GM18520 (cell line): ENCODE results near the gene GSTM4.

Experiments used
- ATAC-seq: cut with Tn5 transposase; IDR thresholded peaks from one replicate; pipeline ENCODE4 v1.9.1; 2021; ENCODE audit not compliant: unreplicated experiment

GSTM4 gene

DNA sequence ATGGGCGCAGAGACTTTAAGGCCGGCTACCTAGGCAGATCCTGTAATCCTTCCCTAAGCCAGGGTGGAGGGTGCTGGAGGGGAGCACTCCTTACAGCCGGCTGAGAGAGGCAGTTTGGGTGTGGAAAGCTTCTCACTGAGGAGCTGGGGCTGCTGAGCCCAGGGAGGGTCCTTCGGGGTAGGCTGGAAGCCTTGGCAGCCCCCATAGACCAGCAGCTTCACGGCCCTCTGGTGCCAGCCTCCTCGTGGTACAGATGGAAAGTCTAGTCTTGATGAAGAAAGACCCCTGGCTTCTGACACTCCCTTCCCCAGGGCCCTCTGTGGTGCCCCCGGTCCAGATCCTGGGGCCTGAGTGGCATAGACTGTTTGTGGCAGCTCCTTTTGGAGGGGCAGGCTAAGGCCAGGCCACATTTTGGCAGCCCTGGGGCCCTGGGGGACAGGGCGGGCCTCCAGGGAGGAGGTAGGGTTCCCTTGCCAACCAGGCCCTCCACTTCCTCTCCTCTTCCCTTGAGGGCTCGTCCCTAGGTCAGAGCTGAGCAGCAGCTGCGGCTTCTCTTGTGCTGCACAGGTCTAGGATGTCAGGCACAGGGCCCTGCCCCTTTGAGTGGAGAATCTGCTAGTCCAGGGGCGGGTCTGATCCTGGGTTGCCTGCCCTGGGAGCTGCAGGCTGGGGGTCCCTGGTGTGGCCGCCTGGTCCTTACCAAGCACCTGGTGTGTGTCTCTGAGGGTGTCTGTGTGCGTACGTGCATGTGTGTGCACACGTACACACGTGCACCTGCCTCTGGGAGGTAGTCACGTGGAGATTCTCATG is 31.5 kb upstream of the GSTM4 start:
- no peak for ATAC-seq

DNA sequence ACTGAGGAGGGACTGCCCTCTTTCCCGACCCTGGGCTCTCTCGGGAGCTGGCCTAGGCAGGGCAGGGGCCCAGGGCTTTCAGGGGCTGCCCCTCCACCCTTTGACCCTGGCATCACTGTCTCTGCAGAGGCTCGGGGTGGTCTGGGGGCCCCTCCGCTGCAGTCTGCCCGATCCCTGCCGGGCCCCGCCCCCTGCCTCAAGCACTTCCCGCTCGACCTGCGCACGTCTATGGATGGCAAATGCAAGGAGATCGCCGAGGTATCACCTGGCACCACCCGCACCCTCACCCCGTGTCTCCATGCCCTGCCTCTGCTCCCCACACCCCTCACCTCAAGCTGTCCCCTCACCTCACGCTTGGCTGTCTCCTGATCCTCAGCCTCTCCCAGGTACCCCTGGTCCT is 30.7 kb upstream of the GSTM4 start:
- no peak for ATAC-seq

DNA sequence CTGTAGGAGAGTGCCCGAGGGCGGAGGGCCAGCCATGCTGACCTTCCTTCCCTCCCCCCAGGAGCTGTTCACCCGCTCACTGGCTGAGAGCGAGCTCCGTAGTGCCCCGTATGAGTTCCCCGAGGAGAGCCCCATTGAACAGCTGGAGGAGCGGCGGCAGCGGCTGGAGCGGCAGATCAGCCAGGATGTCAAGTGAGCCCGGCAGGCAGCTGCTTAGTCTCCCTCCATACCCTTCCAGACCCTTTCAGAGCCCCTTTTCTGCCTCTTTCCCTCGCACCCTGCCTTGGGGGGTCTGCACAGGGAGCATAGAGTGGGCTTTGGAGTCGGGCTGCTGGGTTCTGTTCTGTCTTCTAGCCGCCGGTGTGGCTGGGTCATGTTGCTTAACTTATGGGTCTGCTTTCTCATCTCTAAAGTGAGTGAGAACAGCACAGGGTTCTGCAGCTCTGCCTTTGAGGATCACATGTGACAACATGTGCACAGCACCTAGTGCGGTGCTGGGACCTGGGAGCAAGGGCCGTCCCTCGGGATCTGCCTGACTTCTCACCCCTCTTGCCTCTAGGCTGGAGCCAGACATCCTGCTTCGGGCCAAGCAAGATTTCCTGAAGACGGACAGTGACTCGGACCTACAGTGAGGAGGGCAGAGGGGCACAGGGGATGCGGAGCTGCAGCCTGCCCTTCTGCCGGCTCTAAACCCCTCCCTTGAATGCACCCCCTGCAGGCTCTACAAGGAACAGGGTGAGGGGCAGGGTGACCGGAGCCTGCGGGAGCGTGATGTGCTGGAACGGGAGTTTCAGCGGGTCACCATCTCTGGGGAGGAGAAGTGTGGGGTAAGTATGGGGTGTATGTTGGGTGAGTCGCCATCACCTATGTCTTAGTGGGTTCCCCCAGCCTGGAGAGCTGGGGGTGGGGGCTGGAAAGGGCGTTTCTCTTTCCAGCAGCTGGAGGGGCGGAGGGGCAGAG is 30.0 kb upstream of the GSTM4 start:
- ATAC-seq = no peak

DNA sequence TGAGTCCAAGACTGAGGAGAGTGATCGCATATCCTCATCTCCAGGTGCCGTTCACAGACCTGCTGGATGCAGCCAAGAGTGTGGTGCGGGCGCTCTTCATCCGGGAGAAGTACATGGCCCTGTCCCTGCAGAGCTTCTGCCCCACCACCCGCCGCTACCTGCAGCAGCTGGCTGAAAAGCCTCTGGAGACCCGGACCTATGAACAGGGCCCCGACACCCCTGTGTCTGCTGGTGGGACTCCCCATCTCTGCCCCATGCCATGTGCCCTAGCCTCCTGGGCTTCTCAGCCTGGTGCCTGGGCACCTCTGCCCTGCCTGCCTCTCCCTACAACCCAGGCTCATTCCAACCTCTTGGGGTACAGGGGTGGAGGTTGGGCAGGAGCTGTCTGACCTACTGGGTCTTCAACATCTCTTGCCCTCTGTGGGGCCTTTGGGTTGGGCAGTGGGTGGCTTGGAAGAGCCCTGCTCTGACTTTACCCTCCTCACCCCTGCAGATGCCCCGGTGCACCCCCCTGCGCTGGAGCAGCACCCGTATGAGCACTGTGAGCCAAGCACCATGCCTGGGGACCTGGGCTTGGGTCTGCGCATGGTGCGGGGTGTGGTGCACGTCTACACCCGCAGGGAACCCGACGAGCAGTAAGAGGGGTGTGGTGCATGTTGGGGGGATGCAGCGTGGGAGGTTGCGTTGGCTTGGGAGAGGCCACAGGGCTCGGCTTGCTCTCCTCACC is 29.1 kb upstream of the GSTM4 start:
- ATAC-seq = no peak

DNA sequence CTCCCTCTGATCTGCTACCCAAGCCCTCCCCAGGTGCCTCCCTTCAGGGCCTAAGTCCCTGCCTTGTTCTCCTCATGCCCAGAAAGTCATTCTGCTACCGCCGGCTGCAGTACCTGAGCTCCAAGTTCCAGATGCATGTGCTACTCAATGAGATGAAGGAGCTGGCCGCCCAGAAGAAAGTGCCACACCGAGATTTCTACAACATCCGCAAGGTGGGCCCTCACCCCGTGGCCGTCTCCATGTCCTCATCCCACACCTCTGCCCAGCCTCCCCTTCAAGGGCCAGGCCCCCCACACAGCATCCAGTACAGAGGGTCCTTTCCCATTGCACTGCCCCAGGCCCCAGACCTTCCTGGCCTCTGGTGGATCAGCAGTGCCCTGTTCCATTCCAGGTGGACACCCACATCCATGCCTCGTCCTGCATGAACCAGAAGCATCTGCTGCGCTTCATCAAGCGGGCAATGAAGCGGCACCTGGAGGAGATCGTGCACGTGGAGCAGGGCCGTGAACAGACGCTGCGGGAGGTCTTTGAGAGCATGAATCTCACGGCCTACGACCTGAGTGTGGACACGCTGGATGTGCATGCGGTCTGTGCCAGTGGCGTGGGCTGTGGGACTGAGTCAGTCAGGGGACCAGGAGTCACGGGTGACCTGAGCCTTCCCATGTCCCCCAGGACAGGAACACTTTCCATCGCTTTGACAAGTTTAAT is 28.1 kb upstream of the GSTM4 start:
- no peak for ATAC-seq

DNA sequence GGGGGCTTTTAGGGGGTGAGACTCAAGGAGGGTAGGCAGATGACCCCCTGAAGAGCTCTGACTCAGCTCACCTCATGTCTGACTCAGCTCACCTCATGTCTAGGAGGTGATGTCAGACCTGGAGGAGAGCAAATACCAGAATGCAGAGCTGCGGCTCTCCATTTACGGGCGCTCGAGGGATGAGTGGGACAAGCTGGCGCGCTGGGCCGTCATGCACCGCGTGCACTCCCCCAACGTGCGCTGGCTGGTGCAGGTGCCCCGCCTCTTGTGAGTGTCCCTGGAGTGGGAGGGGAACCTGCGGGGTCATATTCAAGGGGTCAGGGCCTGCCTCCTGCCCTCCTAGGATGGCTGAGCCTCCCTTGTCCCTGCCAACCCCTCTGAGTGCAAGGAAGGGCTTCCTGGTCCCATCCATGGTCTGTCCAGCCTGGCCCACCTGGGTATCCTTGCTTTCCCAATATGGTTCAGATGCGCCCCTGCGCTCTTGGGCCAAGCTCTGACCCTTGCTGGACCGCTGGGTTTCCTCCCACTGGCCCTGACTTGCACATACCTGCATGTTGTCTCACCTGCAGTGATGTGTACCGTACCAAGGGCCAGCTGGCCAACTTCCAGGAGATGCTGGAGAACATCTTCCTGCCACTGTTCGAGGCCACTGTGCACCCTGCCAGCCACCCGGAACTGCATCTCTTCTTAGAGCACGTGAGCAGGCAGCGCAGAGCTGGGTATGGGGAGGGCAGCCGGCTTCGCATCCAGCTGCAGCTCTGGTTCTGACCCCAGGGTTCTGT is 27.2 kb upstream of the GSTM4 start:
- no peak for ATAC-seq

DNA sequence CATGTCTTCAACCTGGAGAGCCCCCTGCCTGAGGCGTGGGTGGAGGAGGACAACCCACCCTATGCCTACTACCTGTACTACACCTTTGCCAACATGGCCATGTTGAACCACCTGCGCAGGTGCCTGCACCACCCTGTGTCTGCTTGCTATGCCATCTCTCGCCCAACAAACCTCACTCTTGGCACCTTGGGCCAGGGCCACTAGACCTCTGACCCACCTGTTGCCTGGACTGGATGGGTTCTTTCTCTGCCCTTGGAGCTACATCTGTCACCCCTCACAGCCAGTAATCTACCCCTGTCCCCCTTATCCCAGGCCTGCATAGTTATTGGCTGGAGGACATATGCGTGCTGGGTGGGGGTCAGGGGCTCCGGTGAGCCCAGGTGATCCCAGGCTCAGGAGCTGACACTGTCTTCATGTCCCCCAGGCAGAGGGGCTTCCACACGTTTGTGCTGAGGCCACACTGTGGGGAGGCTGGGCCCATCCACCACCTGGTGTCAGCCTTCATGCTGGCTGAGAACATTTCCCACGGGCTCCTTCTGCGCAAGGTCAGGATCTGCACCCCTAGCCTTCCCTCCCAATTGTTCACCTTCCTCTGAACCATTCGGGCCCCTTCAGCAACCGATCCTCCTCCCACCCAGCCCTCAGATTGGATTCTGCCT is 26.4 kb upstream of the GSTM4 start:
- ATAC-seq = no peak

DNA sequence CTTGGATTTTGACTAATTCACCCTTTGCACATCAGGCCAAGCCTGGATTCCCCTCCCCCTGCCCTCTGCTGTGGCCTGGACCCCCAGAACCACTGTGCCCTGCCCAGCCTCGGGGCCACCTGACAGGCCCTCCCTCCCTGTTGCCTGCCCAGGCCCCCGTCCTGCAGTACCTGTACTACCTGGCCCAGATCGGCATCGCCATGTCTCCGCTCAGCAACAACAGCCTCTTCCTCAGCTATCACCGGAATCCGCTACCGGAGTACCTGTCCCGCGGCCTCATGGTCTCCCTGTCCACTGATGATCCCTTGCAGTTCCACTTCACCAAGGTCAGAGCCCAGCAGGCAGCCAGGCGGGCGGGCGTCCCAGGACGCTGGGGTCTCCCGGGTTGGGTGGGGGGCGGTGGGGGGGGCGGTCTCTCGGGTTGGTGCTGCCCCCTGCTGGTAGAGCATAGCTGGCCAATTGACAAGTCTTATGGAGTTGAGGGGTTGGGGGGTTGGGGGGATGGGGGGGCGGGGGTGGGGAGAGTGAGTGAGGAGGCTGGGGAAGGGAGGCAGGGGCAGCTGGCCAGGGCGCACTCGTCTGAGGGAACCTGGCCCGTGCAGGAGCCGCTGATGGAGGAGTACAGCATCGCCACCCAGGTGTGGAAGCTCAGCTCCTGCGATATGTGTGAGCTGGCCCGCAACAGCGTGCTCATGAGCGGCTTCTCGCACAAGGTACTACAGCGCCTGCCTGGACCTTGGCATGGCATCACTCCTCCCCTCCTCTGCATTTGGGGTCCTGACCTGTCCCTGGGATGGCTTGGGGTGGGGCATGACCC is 25.6 kb upstream of the GSTM4 start:
- ATAC-seq = no peak

DNA sequence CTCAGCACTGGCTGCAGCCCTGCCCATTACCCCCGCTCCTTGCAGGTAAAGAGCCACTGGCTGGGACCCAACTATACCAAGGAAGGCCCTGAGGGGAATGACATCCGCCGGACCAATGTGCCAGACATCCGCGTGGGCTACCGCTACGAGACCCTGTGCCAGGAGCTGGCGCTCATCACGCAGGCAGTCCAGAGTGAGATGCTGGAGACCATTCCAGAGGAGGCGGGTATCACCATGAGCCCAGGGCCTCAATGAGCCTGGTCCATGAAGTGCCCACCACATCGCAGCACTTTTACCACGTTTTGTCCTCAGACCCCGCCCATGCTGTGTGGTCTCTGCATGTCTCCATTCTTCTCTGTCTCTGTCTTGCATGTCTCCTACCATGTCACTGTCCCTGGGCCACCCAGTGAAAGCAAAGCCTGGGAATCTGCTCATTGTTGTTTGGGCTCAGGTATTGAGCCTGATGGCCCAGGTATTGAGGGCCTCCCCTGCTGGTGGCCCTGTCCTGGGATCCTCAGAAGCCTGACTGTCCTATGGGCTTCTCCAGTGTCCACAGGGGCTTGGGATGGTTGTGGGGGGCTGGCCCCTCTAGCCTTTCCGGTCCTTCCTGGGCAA is 24.9 kb upstream of the GSTM4 start:
- no peak for ATAC-seq

DNA sequence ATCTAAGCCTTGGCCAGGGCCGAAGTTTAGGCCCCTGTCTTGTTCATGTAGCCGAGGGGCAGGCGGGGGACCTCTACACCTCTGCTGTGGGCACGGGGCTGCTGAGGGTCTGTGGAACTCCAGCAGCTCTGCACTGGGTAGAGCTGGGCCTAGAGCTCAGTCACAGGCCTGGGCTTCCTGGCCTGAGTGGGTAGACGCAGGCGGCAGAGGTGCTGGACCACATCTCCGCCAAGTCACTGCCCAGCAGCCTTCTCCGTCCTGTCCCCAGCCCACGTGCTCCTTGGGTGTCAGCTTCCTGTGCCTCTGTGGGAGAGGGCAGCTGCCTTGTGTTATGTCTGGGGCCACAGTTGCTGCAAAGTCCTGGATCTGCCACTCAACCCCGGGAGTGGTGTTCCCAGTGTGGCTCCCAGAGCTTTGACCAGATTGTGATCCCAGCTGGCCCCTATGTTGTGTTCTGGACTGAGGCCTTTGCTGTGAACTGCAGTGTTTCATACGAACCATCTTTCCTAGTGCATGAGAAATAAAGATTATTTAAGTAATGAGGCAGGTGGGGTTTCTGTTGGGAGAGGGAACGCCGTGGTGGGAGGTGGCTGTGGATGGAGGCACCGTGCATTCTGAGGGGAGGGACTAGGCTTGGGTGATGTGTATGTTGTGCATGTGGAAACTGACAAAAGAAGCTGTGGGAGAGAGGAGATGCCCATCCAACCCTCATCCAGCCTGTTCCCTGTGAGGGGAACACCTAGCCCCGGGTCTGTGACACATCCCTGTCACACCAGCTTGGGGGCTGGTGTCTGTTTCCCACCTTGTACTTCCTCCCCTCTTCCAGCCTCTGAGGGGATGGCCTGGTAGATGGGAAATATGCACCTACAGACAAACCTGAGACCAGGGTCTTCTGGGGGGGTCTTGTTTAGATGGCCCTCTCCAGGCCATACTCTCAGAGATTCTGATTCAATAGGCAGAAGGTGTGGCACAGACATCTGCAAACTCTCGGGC is 24.1 kb upstream of the GSTM4 start:
- no peak for ATAC-seq

DNA sequence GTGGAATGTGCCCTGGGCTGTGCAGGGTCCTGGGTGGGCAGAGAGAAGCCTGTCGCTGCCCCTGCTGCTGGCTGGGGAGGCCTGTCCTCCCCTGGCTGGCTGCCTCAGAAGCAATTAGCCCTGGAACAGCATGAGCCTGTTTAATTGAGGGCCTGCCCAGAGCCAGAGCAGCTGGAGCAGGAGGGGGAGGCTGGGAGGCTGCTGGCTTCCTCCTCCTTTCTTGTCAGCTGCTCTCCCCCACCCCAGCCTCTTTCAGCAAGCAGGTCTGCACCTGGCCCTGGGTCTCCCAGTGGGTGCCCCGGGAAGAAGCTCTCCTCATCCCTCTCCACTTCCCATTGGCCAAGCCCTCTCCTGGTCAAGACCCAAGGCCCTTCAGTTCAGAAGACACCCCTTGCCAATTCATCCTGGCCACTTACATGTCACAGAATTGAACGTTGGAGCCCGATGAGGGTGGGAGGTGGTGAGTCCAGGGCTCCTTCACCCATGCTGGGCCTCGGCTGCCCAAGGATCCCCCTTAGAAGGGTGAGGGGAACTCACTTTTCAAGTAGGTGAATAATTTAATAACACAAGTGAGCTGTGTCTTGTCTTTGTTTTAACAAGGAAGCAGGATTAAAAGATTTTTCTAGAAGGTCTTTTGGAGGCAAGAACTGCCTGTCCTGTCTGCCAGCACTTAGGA is 23.1 kb upstream of the GSTM4 start:
- no peak for ATAC-seq

DNA sequence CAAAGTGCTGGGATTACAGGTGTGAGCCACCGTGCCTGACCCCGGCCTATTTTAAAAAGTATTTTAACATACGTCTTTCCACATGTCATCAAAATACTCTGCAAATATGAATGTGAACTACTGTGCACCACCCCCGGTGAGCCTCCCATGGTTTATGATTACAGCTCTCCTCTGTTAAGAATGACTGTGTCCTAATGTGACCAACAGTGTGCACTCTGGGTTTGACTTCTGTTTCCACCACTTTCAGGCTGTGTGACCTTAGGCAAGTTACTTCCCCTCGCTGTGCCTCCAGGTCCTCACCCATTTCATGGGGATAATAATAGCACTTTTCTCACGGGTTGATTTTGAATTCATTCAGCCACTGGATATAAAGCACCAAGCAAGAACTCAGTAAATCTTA is 21.6 kb upstream of the GSTM4 start:
- ATAC-seq = no peak

DNA sequence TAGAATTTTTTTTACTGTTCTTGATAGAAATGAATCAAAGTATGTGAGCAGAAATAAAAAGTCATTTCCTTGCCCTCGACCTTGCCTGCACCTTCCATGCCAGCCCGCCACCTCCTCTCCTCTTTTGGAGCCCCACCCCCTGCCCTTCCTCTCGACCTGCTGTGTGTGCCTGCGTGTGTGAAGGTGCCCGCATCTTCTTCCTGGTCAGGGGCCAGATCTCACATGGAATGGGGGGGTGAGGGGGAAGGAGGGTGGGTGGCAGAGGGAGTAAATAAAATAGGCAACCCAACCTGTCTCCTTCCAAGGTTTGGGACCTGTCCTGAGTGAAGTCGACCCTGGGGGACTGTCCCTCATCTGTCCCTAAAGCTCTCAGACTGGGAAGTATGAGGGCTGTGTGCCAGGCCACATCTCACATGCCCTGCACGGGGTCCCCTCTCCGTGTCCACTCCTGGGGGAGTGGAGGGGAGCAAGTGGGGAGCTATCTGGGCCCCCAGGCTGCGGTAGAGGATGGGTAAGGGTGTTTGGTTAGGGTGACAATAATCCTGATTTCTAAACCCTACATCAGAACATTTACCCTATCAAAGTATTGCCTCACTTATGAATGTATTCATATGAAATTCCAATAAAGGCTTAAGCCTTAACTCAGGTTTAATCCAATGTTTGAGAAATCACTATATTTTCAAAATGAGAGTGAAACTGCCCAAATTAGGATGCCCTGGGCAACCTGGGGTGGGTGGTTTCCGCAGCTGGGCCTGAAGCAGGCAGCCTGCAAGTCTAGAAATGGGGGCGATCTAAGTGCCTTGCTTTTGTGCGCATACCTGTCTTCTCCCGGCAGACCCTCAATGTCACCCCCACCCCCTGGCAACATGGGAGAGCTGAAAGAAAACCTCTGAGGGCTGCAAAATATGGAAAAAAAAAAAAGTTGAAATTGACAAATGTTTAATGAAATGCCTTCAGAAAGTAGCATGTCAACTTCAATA is 20.8 kb upstream of the GSTM4 start:
- no peak for ATAC-seq

DNA sequence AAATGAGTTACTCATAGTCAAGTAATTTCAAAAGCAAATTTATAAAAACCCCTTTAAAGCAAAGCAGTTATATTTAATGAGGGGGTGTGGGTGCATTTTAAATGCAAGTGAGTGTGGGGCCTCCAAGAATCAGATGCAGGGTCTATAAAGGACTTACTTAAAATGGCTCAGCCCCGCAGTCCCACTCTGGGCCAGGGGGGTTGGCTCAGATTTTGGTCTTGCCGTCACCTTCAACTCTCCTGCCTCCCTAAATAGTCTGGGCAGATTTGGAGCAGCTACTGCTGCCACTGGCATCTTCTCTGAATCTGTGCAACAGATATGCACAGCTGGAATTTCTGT is 20.1 kb upstream of the GSTM4 start:
- ATAC-seq = no peak

DNA sequence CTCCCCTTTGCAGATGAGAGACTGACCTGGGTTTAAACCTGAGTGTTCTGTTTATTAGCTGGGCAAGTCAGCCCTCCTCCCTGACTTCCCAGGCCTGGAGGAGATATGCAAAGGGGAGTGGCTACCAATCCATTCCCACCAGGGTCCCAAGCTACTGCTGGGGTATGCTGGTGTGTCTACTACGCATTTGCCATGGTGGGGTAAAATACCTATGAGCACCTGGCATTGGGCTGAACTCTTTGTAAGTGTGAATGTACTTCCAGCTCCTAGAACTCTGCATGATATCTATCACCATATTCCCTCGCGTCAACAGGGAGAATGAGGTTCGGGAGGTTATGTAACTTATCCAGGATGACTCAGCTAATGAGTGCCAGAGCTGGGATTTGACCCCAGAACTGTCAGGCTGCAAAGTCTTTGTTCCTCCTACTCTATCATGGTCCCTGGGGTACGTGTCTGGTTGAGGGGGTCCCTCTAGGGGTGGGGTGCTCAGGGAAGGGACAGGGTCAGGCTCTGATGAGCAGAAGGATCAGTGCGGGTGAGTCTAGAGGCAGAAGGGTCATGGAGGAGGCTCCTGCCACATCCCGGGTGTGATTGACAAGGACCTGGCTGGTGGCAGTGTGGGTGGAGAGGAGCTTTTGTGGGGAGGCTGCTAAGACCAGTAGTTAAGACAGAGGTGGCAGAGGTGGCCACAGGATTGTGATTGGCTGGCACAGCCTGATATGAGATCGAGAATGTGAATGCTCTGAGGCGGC is 19.5 kb upstream of the GSTM4 start:
- ATAC-seq = no peak
